Pancreas (tissue), 10 donors: ENCODE results near the gene VAV2. TPM values are rescaled to one million over a fixed set of nuclear protein-coding genes. Genes with fewer than 3 reads are reported as not detected.

ENCODE experiments used
- ATAC-seq, 4 donors: fragments of 200-7000 bp; cut with Tn5 transposase; one replicate each; pipeline versions ENCODE4 v1.8.0 to v1.9.1; 2020; ENCODE audit warnings: mild to moderate bottlenecking in 4 of 4, moderate library complexity in 4 of 4
- DNase-seq, 6 donors: peaks; one replicate each; pipeline ENCODE4 v3.0.0-alpha.2; 2020
- FAIRE-seq: peaks from 2 replicates; lab custom pipeline; 2012; peaks lifted over from hg19 to GRCh38; lab: Jason Lieb, UNC
- H3K27ac ChIP-seq, 4 donors: fragments of 200-600 bp; sonication (generic); 1 replicate in 3 of 4; 2 replicates in 1 of 4; pipeline versions ENCODE4 v1.5.0 to v1.8.0; 2020
- H3K27me3 ChIP-seq, 4 donors: fragments of 200-600 bp; one replicate each; pipeline ENCODE4 v1.8.0; 2021
- H3K36me3 ChIP-seq, 3 donors: fragments of 200-600 bp; sonication (generic) in 1 of 3; one replicate each; pipeline versions ENCODE4 v1.5.0 to v1.8.0; 2020 to 2021
- H3K4me1 ChIP-seq, 3 donors: fragments of 200-600 bp; one replicate each; pipeline ENCODE4 v1.8.0; 2021
- H3K4me3 ChIP-seq, 4 donors: fragments of 200-600 bp; sonication (generic) in 2 of 4; one replicate each; pipeline versions ENCODE4 v1.5.0 to v1.8.0; 2020 to 2021
- H3K9me3 ChIP-seq, 4 donors: fragments of 200-600 bp; one replicate each; pipeline ENCODE4 v1.8.0; 2021
- CTCF ChIP-seq, 4 donors: fragments of 200-600 bp; sonication (generic) in 3 of 4; IDR thresholded peaks; one replicate each; pipeline versions ENCODE4 v1.5.0 to v1.8.0; 2021; ENCODE audit warnings: antibody characterized with exemption in 4 of 4
- WGBS, 2 donors: extraction: QIAGEN DNeasy Blood & Tissue Kit; methylation state at CpG; one replicate each; pipeline ENCODE4 v1.1.7; 2013; 5-methylcytosine and 5-hydroxymethylcytosine counted together
- intact Hi-C, 3 donors: fragments of 100-400 bp; cut with DNase I; formaldehyde crosslinking; loops; one replicate each; pipeline versions ENCODE4 v1.11.1 to v1.14.2; 2022
- polyA plus RNA-seq, 2 donors: library from polyadenylated mRNA; stranded (reverse); fragments of 200-250 nt; gene quantifications; one replicate each; pipeline ENCODE4 v1.2.3, GENCODE V29; 2013
- total RNA-seq, 6 donors: library from RNA; stranded (reverse); fragmentation: NEBNext Ultra II Directional in 4 of 6; extraction: Animal tissue kit (Norgen Biotek cat#: 25700) in 4 of 6; gene quantifications; one replicate each; pipeline versions ENCODE4 v1.2.1 to v1.2.4, GENCODE V29; 2021 to 2023
- donor health status: healthy with polysubstance abuse.
- donor health status: DM: no; HTN: no; CAD: no; lungs with moderate emphysema.
- donor health status: DM: no; HTN: no; CAD: no.
- donor health status: control.
- donor health status: control.
- donor health status: Bipolar disorder and iron deficiency.
- donor health status: DM: yes; HTN: yes; CAD: no.
- donor health status: DM: no; HTN: no; CAD: no.
- donor health status: DM: no; HTN: no; CAD: no.
- donor health status: DM: yes; HTN: yes; CAD: no.

The VAV2 gene
- total and polyA plus RNA-seq, 8 donors: 20.5 to 41.0 (median 33.6) TPM

GRCh38 chr9:134010310-134011173, 18.4 kb upstream of the VAV2 start:
- intact Hi-C loops: no loop called here
- no peak overlapping the region for H3K4me3 ChIP-seq
- peaks cover 0 to 5% (median 0%) of the 10 kb centered on the region in 3 donors for H3K4me1 ChIP-seq
- ATAC-seq: peak; percentile 48 to 84 (median 79)
- H3K36me3 ChIP-seq: no peaks in the 10 kb centered on the region
- no peak overlapping the region for H3K27ac ChIP-seq
- 47 to 49% methylated on average over 20 of the region's 20 CpGs for WGBS, 2 donors
- no peak for FAIRE-seq
- no peaks in the 10 kb centered on the region for H3K27me3 ChIP-seq
- no peaks in the 10 kb centered on the region for H3K9me3 ChIP-seq
- DNase-seq: peak in 5 of 6 donors; percentile 30 to 78 (median 54)
- no peak for TF ChIP-seq CTCF (IDR thresholded peaks at IDR 0.05)

DNA sequence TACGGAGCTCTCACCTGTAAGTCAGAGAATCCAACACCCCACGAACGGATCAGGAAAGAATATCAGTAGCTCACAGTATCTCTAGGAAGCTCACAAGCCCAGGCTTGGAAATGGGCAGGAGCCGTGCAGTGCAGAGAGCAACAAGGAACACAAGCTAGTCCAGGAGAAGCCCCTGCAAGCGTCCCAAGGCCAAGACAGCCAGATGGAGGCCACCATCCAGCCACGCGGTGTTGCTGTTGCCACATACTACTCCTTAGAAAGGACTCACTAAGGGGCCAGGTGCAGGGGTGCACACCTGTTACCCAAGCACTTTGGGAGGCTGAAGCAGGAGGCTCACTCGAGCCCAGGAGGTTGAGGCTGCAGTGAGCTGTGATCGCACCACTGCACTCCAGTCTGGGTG, 15.4 kb upstream of the VAV2 start:
- intact Hi-C loops: no loop called here
- no peak overlapping the region for H3K4me3 ChIP-seq

GRCh38 chr9:134007150-134007549, 15.0 kb upstream of the VAV2 start:
- H3K9me3 ChIP-seq: no peaks in the 10 kb centered on the region
- no peaks in the 10 kb centered on the region for H3K27me3 ChIP-seq
- no peaks in the 10 kb centered on the region for H3K36me3 ChIP-seq
- no peak for TF ChIP-seq CTCF (IDR thresholded peaks at IDR 0.05)
- peaks cover 0 to 5% (median 0%) of the 10 kb centered on the region in 3 donors for H3K4me1 ChIP-seq
- DNase-seq (no peak), FAIRE-seq (no peak), ATAC-seq (no peak)
- 55 to 56% methylated on average over 6 of the region's 6 CpGs for WGBS, 2 donors
- intact Hi-C loops: no loop called here
- no peak overlapping the region for H3K4me3 ChIP-seq
- no peak overlapping the region for H3K27ac ChIP-seq

More for the DNA sequence above, 15.4 kb upstream of the VAV2 start:
- TF ChIP-seq CTCF (IDR thresholded peaks at IDR 0.05): no peak
- no peak for FAIRE-seq
- DNase-seq: no peak
- Histone ChIP-seq H3K36me3 (no peaks in the 10 kb centered on the region), H3K9me3 (no peaks in the 10 kb centered on the region), H3K4me1 (peaks cover 0 to 5% (median 0%) of the 10 kb centered on the region in 3 donors), H3K27ac (no peak overlapping the region), H3K27me3 (no peaks in the 10 kb centered on the region)
- WGBS, 2 donors: 77 to 80% methylated on average over 9 of the region's 9 CpGs
- ATAC-seq: no peak

- no peaks in the 10 kb centered on the region for H3K9me3 ChIP-seq
- ATAC-seq (no peak), DNase-seq (no peak), FAIRE-seq (no peak)
- no peaks in the 10 kb centered on the region for H3K36me3 ChIP-seq
- WGBS, 2 donors: 83 to 85% methylated on average over 8 of the region's 8 CpGs
- H3K27ac ChIP-seq: no peak overlapping the region
- no peaks in the 10 kb centered on the region for H3K27me3 ChIP-seq
- H3K4me1 ChIP-seq: no peaks in the 10 kb centered on the region
- no peak for TF ChIP-seq CTCF (IDR thresholded peaks at IDR 0.05)
- H3K4me3 ChIP-seq: no peak overlapping the region
- intact Hi-C loops: no loop called here
Observed at GRCh38 chr9:134005381-134005780, 13.3 kb upstream of the VAV2 start.

- no peak for TF ChIP-seq CTCF (IDR thresholded peaks at IDR 0.05)
- 75 to 77% methylated on average over 14 of the region's 14 CpGs for WGBS, 2 donors
- Histone ChIP-seq H3K27me3 (no peaks in the 10 kb centered on the region), H3K9me3 (no peaks in the 10 kb centered on the region), H3K27ac (no peak overlapping the region), H3K4me1 (no peaks in the 10 kb centered on the region), H3K36me3 (no peaks in the 10 kb centered on the region), H3K4me3 (no peak overlapping the region)
- intact Hi-C loops: no loop called here
- DNase-seq (no peak), FAIRE-seq (no peak), ATAC-seq (no peak)
Observed at GRCh38 chr9:134004881-134005280, 12.8 kb upstream of the VAV2 start.
